Neural progenitor cell (in vitro differentiated cells): Measurements from ENCODE around the gene CCDC169. TPM values are rescaled to one million over a fixed set of nuclear protein-coding genes. Genes with fewer than 3 reads are reported as not detected.

Experiments used
- DNase-seq: peaks from one replicate; pipeline ENCODE4 v3.0.0-alpha.2; 2016; ENCODE audit warnings: low spot score
- H2AFZ ChIP-seq: fragments of 200-600 bp; sonication (generic); replicated peaks from 2 replicates; pipeline ENCODE4 v1.6.1; 2016; ENCODE audit warnings: antibody characterized with exemption
- H3F3A ChIP-seq: fragments of 200-600 bp; sonication (generic); 2 replicates; pipeline ENCODE4 v1.6.1; 2016; ENCODE audit warnings: antibody characterized with exemption, low read depth
- H3K27ac ChIP-seq: fragments of 200-600 bp; sonication (generic); 2 replicates; pipeline ENCODE4 v1.5.1; 2016; ENCODE audit warnings: mild to moderate bottlenecking
- H3K27me3 ChIP-seq: fragments of 200-600 bp; sonication (generic); 2 replicates; pipeline ENCODE4 v1.6.1; 2016; ENCODE audit warnings: mild to moderate bottlenecking, moderate library complexity
- H3K36me3 ChIP-seq: fragments of 200-600 bp; sonication (generic); 2 replicates; pipeline ENCODE4 v1.5.1; 2016
- H3K4me1 ChIP-seq: fragments of 200-600 bp; sonication (generic); 2 replicates; pipeline ENCODE4 v1.6.1; 2016; ENCODE audit warnings: mixed run types
- H3K4me2 ChIP-seq: fragments of 200-600 bp; sonication (generic); 2 replicates; pipeline ENCODE4 v1.6.1; 2016
- H3K4me3 ChIP-seq: fragments of 200-600 bp; sonication (generic); 2 replicates; pipeline ENCODE4 v1.5.1; 2016
- H3K79me2 ChIP-seq: fragments of 200-600 bp; sonication (generic); 2 replicates; pipeline ENCODE4 v1.6.1; 2016; ENCODE audit warnings: low read depth
- H3K9ac ChIP-seq: fragments of 200-600 bp; sonication (generic); 2 replicates; pipeline ENCODE4 v1.6.1; 2016
- H3K9me3 ChIP-seq: fragments of 200-600 bp; sonication (generic); 2 replicates; pipeline ENCODE4 v1.5.1; 2016; ENCODE audit warnings: low read depth
- H4K20me1 ChIP-seq: fragments of 200-600 bp; sonication (generic); 2 replicates; pipeline ENCODE4 v1.6.1; 2016; ENCODE audit warnings: low read depth
- H3K27ac Mint-ChIP-seq: 3 replicates; pipeline ENCODE4 v1.8.0; 2021; ENCODE audit warnings: mixed read lengths
- H3K27me3 Mint-ChIP-seq: 2 replicates; pipeline ENCODE4 v1.8.0; 2022; ENCODE audit warnings: low read depth, mild to moderate bottlenecking, inconsistent platforms, moderate library complexity, mixed read lengths; ENCODE audit not compliant: insufficient read depth
- H3K36me3 Mint-ChIP-seq: 3 replicates; pipeline ENCODE4 v1.8.0; 2021; ENCODE audit warnings: mixed read lengths
- H3K4me1 Mint-ChIP-seq: 3 replicates; pipeline ENCODE4 v1.8.0; 2021; ENCODE audit warnings: mixed read lengths
- H3K4me3 Mint-ChIP-seq: 3 replicates; pipeline ENCODE4 v1.8.0; 2021; ENCODE audit warnings: mild to moderate bottlenecking, moderate library complexity, mixed read lengths
- H3K9me3 Mint-ChIP-seq: 3 replicates; pipeline ENCODE4 v1.8.0; 2020; ENCODE audit warnings: mixed read lengths
- EZH2 ChIP-seq: fragments of 200-600 bp; sonication (generic); IDR thresholded peaks from 2 replicates; pipeline ENCODE4 v1.6.1; 2017; ENCODE audit warnings: antibody characterized with exemption, mild to moderate bottlenecking, moderate library complexity
- EZH2phosphoT487 ChIP-seq: fragments of 200-600 bp; sonication (generic); IDR thresholded peaks from 2 replicates; pipeline ENCODE4 v1.6.1; 2017; ENCODE audit warnings: antibody characterized with exemption
- total RNA-seq: library from RNA; depleted of rRNA; stranded (reverse); fragments of >200 nt; gene quantifications from 2 replicates; pipeline ENCODE4 v1.2.3, GENCODE V29; 2015; ENCODE audit warnings: low replicate concordance
- TF ChIP-seq, protein P1 (sequence below): fragments of 200-600 bp; sonication (generic); IDR thresholded peaks from 2 replicates; pipeline ENCODE4 v1.5.1; 2017; ENCODE audit warnings: antibody characterized with exemption, mild to moderate bottlenecking

The CCDC169 gene
- total RNA-seq, 1 donor from 2014 or later = 6.3 TPM

- Histone ChIP-seq H4K20me1 (no peaks in the 10 kb centered on the region), H3F3A (no peaks in the 10 kb centered on the region), H3K4me1 (no peaks in the 10 kb centered on the region), H3K4me2 (no peak overlapping the region), H3K9ac (no peak overlapping the region), H3K79me2 (no peaks in the 10 kb centered on the region), H3K27me3 (no peaks in the 10 kb centered on the region), H3K36me3 (no peaks in the 10 kb centered on the region), H3K4me3 (no peak overlapping the region), H2AFZ (no peak overlapping the region), H3K9me3 (no peaks in the 10 kb centered on the region), H3K27ac (no peak overlapping the region)
- Mint-ChIP-seq H3K9me3 (no peaks in the 10 kb centered on the region), H3K4me1 (no peaks in the 10 kb centered on the region), H3K27ac (no peak overlapping the region), H3K4me3 (no peak overlapping the region), H3K36me3 (no peaks in the 10 kb centered on the region), H3K27me3 (no peaks in the 10 kb centered on the region)
- DNase-seq = no peak
- TF ChIP-seq, protein P1, sequence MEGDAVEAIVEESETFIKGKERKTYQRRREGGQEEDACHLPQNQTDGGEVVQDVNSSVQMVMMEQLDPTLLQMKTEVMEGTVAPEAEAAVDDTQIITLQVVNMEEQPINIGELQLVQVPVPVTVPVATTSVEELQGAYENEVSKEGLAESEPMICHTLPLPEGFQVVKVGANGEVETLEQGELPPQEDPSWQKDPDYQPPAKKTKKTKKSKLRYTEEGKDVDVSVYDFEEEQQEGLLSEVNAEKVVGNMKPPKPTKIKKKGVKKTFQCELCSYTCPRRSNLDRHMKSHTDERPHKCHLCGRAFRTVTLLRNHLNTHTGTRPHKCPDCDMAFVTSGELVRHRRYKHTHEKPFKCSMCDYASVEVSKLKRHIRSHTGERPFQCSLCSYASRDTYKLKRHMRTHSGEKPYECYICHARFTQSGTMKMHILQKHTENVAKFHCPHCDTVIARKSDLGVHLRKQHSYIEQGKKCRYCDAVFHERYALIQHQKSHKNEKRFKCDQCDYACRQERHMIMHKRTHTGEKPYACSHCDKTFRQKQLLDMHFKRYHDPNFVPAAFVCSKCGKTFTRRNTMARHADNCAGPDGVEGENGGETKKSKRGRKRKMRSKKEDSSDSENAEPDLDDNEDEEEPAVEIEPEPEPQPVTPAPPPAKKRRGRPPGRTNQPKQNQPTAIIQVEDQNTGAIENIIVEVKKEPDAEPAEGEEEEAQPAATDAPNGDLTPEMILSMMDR = no peak
- TF ChIP-seq EZH2phosphoT487 (no peak), EZH2 (no peak)
Observed at GRCh38 chr13:36259361-36260137, 38.1 kb downstream of the CCDC169 start.

DNA sequence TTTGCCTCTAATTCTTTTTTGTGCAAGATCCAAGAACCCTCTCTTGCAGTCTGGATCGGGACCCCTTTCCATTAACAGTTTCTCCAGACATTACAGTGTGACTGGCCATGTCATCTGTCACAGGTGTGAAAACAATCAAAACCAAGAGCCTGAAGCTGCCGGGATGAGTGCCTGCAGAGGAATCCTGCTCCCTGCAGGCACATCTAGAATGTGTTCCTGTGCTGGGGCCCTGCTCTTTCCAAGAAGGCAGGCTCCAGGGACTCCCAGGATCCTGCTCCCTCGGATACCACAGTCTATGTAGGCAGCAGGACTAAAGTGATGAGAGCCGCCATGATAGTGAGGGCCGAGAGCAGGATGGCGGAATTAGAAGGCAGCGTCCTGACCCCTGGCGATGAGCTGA lies 38.8 kb downstream of the CCDC169 start:
- Histone ChIP-seq H4K20me1 (no peaks in the 10 kb centered on the region), H3K27ac (no peak overlapping the region), H3K9ac (no peak overlapping the region), H3K36me3 (no peaks in the 10 kb centered on the region), H3K4me2 (no peak overlapping the region), H3K9me3 (no peaks in the 10 kb centered on the region), H3K27me3 (no peaks in the 10 kb centered on the region), H3K79me2 (no peaks in the 10 kb centered on the region), H2AFZ (no peak overlapping the region), H3F3A (no peaks in the 10 kb centered on the region), H3K4me1 (no peaks in the 10 kb centered on the region), H3K4me3 (no peak overlapping the region)
- Mint-ChIP-seq H3K27me3 (no peaks in the 10 kb centered on the region), H3K27ac (no peak overlapping the region), H3K4me1 (no peaks in the 10 kb centered on the region), H3K9me3 (no peaks in the 10 kb centered on the region), H3K36me3 (no peaks in the 10 kb centered on the region), H3K4me3 (no peak overlapping the region)
- TF ChIP-seq, protein P1 = no peak
- no peak for TF ChIP-seq EZH2
- no peak for DNase-seq

GRCh38 chr13:36251526-36251925 lies 46.1 kb downstream of the CCDC169 start:
- Mint-ChIP-seq H3K27ac (no peak overlapping the region), H3K36me3 (no peaks in the 10 kb centered on the region), H3K27me3 (no peaks in the 10 kb centered on the region), H3K4me3 (no peak overlapping the region), H3K9me3 (peaks cover 5% of the 10 kb centered on the region), H3K4me1 (peaks cover 12% of the 10 kb centered on the region)
- TF ChIP-seq EZH2 (no peak), EZH2phosphoT487 (no peak)
- TF ChIP-seq, protein P1 = no peak
- Histone ChIP-seq H3F3A (no peaks in the 10 kb centered on the region), H3K27me3 (no peaks in the 10 kb centered on the region), H2AFZ (no peak overlapping the region), H4K20me1 (no peaks in the 10 kb centered on the region), H3K36me3 (no peaks in the 10 kb centered on the region), H3K4me3 (no peak overlapping the region), H3K4me1 (no peaks in the 10 kb centered on the region), H3K27ac (no peak overlapping the region), H3K9me3 (no peaks in the 10 kb centered on the region), H3K4me2 (no peak overlapping the region), H3K9ac (no peak overlapping the region), H3K79me2 (no peaks in the 10 kb centered on the region)
- no peak for DNase-seq
